Heart left ventricle (tissue), 16 donors: ENCODE data around the gene TMTC2. TPM values are rescaled to one million over a fixed set of nuclear protein-coding genes. Genes with fewer than 3 reads are reported as not detected.

Experiments used
- ATAC-seq, 4 donors: fragments of 200-7000 bp; cut with Tn5 transposase; one replicate each; pipeline ENCODE4 v1.9.1; 2020 to 2022; ENCODE audit warnings: moderate library complexity in 4 of 4, mild to moderate bottlenecking in 3 of 4, moderate number of reproducible peaks in 1 of 4
- DNase-seq, 5 donors: peaks; one replicate each; pipeline ENCODE4 v3.0.0-alpha.2; 2020
- H3K27ac ChIP-seq, 12 donors: fragments of 200-600 bp; sonication (generic) in 4 of 12; one replicate each; pipeline versions ENCODE4 v1.5.0 to v1.8.0; 2016 to 2022; ENCODE audit warnings: mild to moderate bottlenecking in 2 of 12
- H3K27me3 ChIP-seq, 9 donors: fragments of 200-600 bp; sonication (generic) in 2 of 9; one replicate each; pipeline versions ENCODE4 v1.5.1 to v1.8.0; 2016 to 2022; ENCODE audit warnings: mild to moderate bottlenecking in 3 of 9
- H3K36me3 ChIP-seq, 9 donors: fragments of 200-600 bp; sonication (generic) in 2 of 9; one replicate each; pipeline versions ENCODE4 v1.5.0 to v1.8.0; 2018 to 2022; ENCODE audit warnings: mild to moderate bottlenecking in 2 of 9
- H3K4me1 ChIP-seq, 12 donors: fragments of 200-600 bp; sonication (generic) in 4 of 12; one replicate each; pipeline versions ENCODE4 v1.5.0 to v1.8.0; 2016 to 2022; ENCODE audit warnings: mild to moderate bottlenecking in 3 of 12
- H3K4me3 ChIP-seq, 12 donors: fragments of 200-600 bp; sonication (generic) in 4 of 12; one replicate each; pipeline versions ENCODE4 v1.5.0 to v1.8.0; 2017 to 2022; ENCODE audit warnings: mild to moderate bottlenecking in 9 of 12, moderate library complexity in 4 of 12
- H3K9me3 ChIP-seq, 12 donors: fragments of 200-600 bp; sonication (generic) in 4 of 12; one replicate each; pipeline versions ENCODE4 v1.5.0 to v1.8.0; 2016 to 2022; ENCODE audit warnings: mild to moderate bottlenecking in 1 of 12
- POLR2A ChIP-seq, 2 donors: fragments of 450-650 bp; IDR thresholded peaks; one replicate each; pipeline ENCODE4 v1.6.1; 2017; ENCODE audit warnings: antibody characterized with exemption in 2 of 2, mild to moderate bottlenecking in 2 of 2, moderate library complexity in 2 of 2
- WGBS, 4 donors: extraction: QIAGEN DNeasy Blood & Tissue Kit in 2 of 4; methylation state at CpG; one replicate each; pipeline versions ENCODE4 v1.1.5 to v1.1.7; 2013 to 2018; 5-methylcytosine and 5-hydroxymethylcytosine counted together
- intact Hi-C, 10 donors: fragments of 100-400 bp; cut with DNase I; formaldehyde crosslinking; loops; one replicate each; pipeline versions ENCODE4 v1.11.1 to v1.14.2; 2022
- polyA plus RNA-seq, 2 donors: library from polyadenylated mRNA; stranded (reverse); fragments of 200-250 nt; gene quantifications; one replicate each; pipeline ENCODE4 v1.2.3, GENCODE V29; 2013
- total RNA-seq, 9 donors: library from RNA; depleted of rRNA in 2 of 9; stranded (reverse); fragments of >200 nt in 2 of 9; fragmentation: NEBNext Ultra II Directional in 3 of 9; extraction: Animal tissue kit (Norgen Biotek cat#: 25700) in 3 of 9; gene quantifications; one replicate each; pipeline versions ENCODE4 v1.1.0 to v1.2.4, GENCODE V29; 2016 to 2023
- TF ChIP-seq, protein P1 (sequence below), 12 donors: fragments of 200-600 bp; sonication (generic) in 4 of 12; IDR thresholded peaks; one replicate each; pipeline versions ENCODE4 v1.5.0 to v1.8.0; 2018 to 2022; ENCODE audit warnings: antibody characterized with exemption in 12 of 12, mild to moderate bottlenecking in 5 of 12
- donor health status: ischemic (EF 13 %, LVEDD 7.1; RV severe dilation, severe dysfunction).
- donor health status: healthy with polysubstance abuse.
- donor health status: DM: no; HTN: yes; CAD: no.
- donor health status: DM: no; HTN: no; CAD: no.
- donor health status: ischemic (EF 25% LVEDD 6.9; RV normal size, moderate dysfunction).
- donor health status: ischemic (EF 25% LVEDD 5.7; RV mildly dilated, moderate dysfunction).
- donor health status: healthy.
- donor health status: DM: yes; HTN: yes; CAD: no.
- donor health status: ischemic (EF 35%, LVEDD 5.7; RV mildly dilated, moderate dysfunction).
- donor health status: nonischemic (EF 11% LVEDD 7.7; RV severe dilation, severe dysfunction).
- donor health status: DM: yes; HTN: yes; CAD: no.
- donor health status: PGD.
- donor health status: ischemic (EF 29% LVEDD 5.4; RV normal size, mild dysfunction).
- donor health status: nonischemic (EF 23%, LVEDD 6.1; RV moderate dilation, normal function).

TMTC2 gene
- total and polyA plus RNA-seq, 11 donors, result 1.1 to 5.7 (median 3.3) TPM

DNA sequence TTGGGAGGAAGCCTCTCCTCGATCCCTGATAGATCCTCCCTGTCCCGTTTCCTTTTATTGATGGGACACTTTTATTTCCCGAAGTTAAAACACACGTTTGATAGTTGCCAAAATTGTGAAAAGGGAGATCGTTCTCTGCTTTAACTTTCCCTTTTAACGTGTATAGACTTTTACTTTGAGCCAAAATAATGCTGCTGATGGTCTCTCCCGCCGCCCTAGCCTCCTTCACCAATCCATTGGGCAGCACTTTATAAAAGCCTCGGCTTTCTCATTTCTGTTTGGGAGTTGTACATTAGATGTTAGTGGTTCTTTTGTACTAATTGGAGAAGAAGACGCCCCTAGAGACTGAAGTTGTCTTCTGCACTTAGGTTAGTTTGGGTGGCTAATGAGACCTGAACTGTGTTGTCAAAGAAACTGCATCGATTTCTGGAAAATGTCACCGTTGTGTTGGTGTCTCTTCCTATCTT, 1.4 kb downstream of the TMTC2 start:
- 3% methylated on average over 12 of the region's 12 CpGs for WGBS, 4 donors
- intact Hi-C loops, result loop anchor here in 9 of 10 donors (5.0 to 10.0 kb wide), 8 partner anchors 699 to 1817 kb away; no protein-coding TSS in a partner anchor

GRCh38 chr12:82688596-82688995, 1.9 kb downstream of the TMTC2 start:
- WGBS, 4 donors, result 68 to 78% (median 72%) methylated on average over 7 of the region's 7 CpGs
- Histone ChIP-seq H3K36me3 (no peaks in the 10 kb centered on the region), H3K4me1 (peaks cover 0 to 20% (median 3%) of the 10 kb centered on the region in 12 donors), H3K9me3 (no peaks in the 10 kb centered on the region), H3K27me3 (no peaks in the 10 kb centered on the region), H3K27ac (peak overlapping the region in 3 of 12 donors; percentile 61 to 97 (median 87)), H3K4me3 (peak overlapping the region in 10 of 12 donors; percentile 55 to 93 (median 76))
- TF ChIP-seq POLR2A (IDR thresholded peaks at IDR 0.05), result no peak
- TF ChIP-seq, protein P1, sequence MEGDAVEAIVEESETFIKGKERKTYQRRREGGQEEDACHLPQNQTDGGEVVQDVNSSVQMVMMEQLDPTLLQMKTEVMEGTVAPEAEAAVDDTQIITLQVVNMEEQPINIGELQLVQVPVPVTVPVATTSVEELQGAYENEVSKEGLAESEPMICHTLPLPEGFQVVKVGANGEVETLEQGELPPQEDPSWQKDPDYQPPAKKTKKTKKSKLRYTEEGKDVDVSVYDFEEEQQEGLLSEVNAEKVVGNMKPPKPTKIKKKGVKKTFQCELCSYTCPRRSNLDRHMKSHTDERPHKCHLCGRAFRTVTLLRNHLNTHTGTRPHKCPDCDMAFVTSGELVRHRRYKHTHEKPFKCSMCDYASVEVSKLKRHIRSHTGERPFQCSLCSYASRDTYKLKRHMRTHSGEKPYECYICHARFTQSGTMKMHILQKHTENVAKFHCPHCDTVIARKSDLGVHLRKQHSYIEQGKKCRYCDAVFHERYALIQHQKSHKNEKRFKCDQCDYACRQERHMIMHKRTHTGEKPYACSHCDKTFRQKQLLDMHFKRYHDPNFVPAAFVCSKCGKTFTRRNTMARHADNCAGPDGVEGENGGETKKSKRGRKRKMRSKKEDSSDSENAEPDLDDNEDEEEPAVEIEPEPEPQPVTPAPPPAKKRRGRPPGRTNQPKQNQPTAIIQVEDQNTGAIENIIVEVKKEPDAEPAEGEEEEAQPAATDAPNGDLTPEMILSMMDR (IDR thresholded peaks at IDR 0.05), result no peak
- DNase-seq (no peak), ATAC-seq (no peak)
- intact Hi-C loops, result loop anchor here in 9 of 10 donors (5.0 to 10.0 kb wide), 8 partner anchors 699 to 1816 kb away; no protein-coding TSS in a partner anchor

More for the DNA sequence above, 1.4 kb downstream of the TMTC2 start:
- Histone ChIP-seq H3K4me1 (peaks cover 0 to 24% (median 3%) of the 10 kb centered on the region in 12 donors), H3K27ac (peak overlapping the region in 8 of 12 donors; percentile 43 to 97 (median 90)), H3K27me3 (no peaks in the 10 kb centered on the region), H3K4me3 (peak overlapping the region; percentile 55 to 93 (median 76)), H3K36me3 (no peaks in the 10 kb centered on the region), H3K9me3 (no peaks in the 10 kb centered on the region)
- ATAC-seq (no peak), DNase-seq (no peak)
- TF ChIP-seq POLR2A (IDR thresholded peaks at IDR 0.05), result no peak
- TF ChIP-seq, protein P1 (IDR thresholded peaks at IDR 0.05), result no peak

DNA sequence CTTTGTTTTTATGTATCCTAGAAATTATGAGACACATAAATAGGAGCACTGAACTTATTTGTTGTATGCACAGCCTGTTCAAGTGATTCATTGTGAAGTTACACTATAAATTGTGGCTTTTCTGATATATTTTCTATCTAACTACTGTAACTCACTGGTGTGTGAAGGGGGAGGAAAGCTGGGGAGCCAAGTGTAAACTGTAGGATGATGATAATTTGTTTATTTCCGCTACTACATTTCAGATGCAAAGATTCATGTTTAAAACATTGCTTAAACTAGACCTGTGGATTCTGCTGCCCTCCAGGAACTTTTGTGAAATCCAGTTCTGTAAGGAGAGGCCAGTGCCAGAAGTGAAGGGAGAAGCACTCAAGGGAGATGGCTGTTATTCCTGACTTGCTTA, 3.3 kb downstream of the TMTC2 start:
- no peak overlapping the region for H3K4me3 ChIP-seq
- no peaks in the 10 kb centered on the region for H3K36me3 ChIP-seq
- H3K9me3 ChIP-seq, result no peaks in the 10 kb centered on the region
- WGBS, 4 donors, result 85 to 96% (median 93%) methylated on average over 1 of the region's 1 CpG
- no peak for ATAC-seq
- H3K27ac ChIP-seq, result no peak overlapping the region
- no peak for DNase-seq
- peaks cover 0 to 18% (median 3%) of the 10 kb centered on the region in 12 donors for H3K4me1 ChIP-seq
- intact Hi-C loops, result no loop called here
- H3K27me3 ChIP-seq, result no peaks in the 10 kb centered on the region
- TF ChIP-seq POLR2A (IDR thresholded peaks at IDR 0.05), result no peak
- TF ChIP-seq, protein P1 (IDR thresholded peaks at IDR 0.05), result no peak

DNA sequence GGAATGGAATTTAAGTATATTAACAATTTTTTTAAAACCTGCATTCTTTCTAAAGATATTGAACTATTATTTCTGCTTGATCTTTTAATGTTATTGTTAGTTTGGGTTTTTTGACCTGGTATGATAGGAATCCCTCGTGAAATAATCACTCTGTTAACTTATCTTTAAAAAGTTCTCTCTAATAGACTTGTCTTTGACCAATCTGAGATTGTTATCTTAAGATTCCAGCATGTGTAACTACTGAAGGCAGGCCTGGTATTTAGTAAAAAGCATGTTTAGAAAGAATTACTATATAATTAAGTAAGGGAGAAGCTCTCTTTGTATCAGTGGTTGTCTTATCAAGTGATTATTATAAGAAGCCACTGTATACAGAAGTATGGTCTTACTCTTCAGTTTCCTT, 4.8 kb downstream of the TMTC2 start:
- no peaks in the 10 kb centered on the region for H3K36me3 ChIP-seq
- WGBS, 4 donors, result 89 to 96% (median 90%) methylated on average over 1 of the region's 1 CpG
- intact Hi-C loops, result no loop called here
- H3K9me3 ChIP-seq, result no peaks in the 10 kb centered on the region
- no peak overlapping the region for H3K27ac ChIP-seq
- H3K4me3 ChIP-seq, result no peak overlapping the region
- peaks cover 0 to 13% (median 3%) of the 10 kb centered on the region in 12 donors for H3K4me1 ChIP-seq
- ATAC-seq (no peak), DNase-seq (no peak)
- no peaks in the 10 kb centered on the region for H3K27me3 ChIP-seq
- no peak for TF ChIP-seq POLR2A (IDR thresholded peaks at IDR 0.05)
- TF ChIP-seq, protein P1 (IDR thresholded peaks at IDR 0.05), result no peak
